Naive thymus-derived CD4-positive, alpha-beta T cell (primary cell): ENCODE data around the gene SYNGR4. TPM values are rescaled to one million over a fixed set of nuclear protein-coding genes. Genes with fewer than 3 reads are reported as not detected.

Experiments used
- ATAC-seq: fragments of 150-1000 bp; cut with Tn5 transposase; 2 replicates; pipeline ENCODE4 v1.10.0; 2021; ENCODE audit warnings: mild to moderate bottlenecking, moderate library complexity
- CTCF ChIA-PET: fragments of 350-600 bp; sonication (Branson Sonifier 250); formaldehyde crosslinking; loops from one replicate; lab custom pipeline; 2021; ENCODE audit warnings: antibody characterized with exemption; lab: Charles Lee
- POLR2A ChIA-PET: fragments of 350-600 bp; sonication (Branson Sonifier 250); formaldehyde crosslinking; loops from one replicate; lab custom pipeline; 2021; ENCODE audit warnings: antibody characterized with exemption, inconsistent platforms; lab: Charles Lee
- DNase-seq, 9 donors: peaks; one replicate each; pipeline versions ENCODE4 v3.0.0 to v3.0.0-alpha.2; 2020 to 2022; ENCODE audit warnings: mixed read lengths in 1 of 9
- H3K27ac ChIP-seq: one replicate; pipeline ENCODE4 v1.7.0; 2013; ENCODE audit warnings: mild to moderate bottlenecking, low read depth, low read length, moderate library complexity
- H3K27me3 ChIP-seq, 2 donors: one replicate each; pipeline ENCODE4 v1.7.0; 2013; ENCODE audit warnings: low read length in 2 of 2, mild to moderate bottlenecking in 2 of 2, moderate library complexity in 2 of 2; ENCODE audit not compliant: control insufficient read depth in 2 of 2, insufficient read depth in 2 of 2
- H3K36me3 ChIP-seq, 3 experiments: 1 replicate in 2 of 3; 2 replicates in 1 of 3; pipeline ENCODE4 v1.7.0; 2013; ENCODE audit warnings: low read length in 3 of 3, mild to moderate bottlenecking in 3 of 3, moderate library complexity in 1 of 3; ENCODE audit not compliant: insufficient read depth in 3 of 3, control insufficient read depth in 2 of 3
- H3K4me1 ChIP-seq, 2 donors: one replicate each; pipeline ENCODE4 v1.7.0; 2013; ENCODE audit warnings: low read length in 2 of 2, mild to moderate bottlenecking in 2 of 2, moderate library complexity in 1 of 2; ENCODE audit not compliant: control insufficient read depth in 2 of 2, insufficient read depth in 2 of 2
- H3K4me3 ChIP-seq: 2 replicates; pipeline ENCODE4 v1.7.0; 2013; ENCODE audit warnings: mild to moderate bottlenecking, low read length
- H3K9me3 ChIP-seq, 3 experiments: 1 replicate in 2 of 3; 2 replicates in 1 of 3; pipeline ENCODE4 v1.7.0; 2013; ENCODE audit warnings: low read length in 3 of 3; ENCODE audit not compliant: control insufficient read depth in 2 of 3
- H3K27ac Mint-ChIP-seq, 9 donors: one replicate each; pipeline ENCODE4 v1.8.0; 2020 to 2022; ENCODE audit warnings: mixed read lengths in 9 of 9, mild to moderate bottlenecking in 8 of 9, moderate library complexity in 5 of 9, inconsistent platforms in 2 of 9
- H3K27me3 Mint-ChIP-seq, 5 donors: one replicate each; pipeline ENCODE4 v1.8.0; 2021 to 2022; ENCODE audit warnings: mixed read lengths in 5 of 5, mild to moderate bottlenecking in 1 of 5
- H3K36me3 Mint-ChIP-seq, 5 donors: one replicate each; pipeline ENCODE4 v1.8.0; 2020 to 2022; ENCODE audit warnings: mixed read lengths in 5 of 5, mild to moderate bottlenecking in 3 of 5, inconsistent platforms in 1 of 5
- H3K4me1 Mint-ChIP-seq, 7 donors: one replicate each; pipeline ENCODE4 v1.8.0; 2020 to 2022; ENCODE audit warnings: mixed read lengths in 7 of 7, mild to moderate bottlenecking in 3 of 7, inconsistent platforms in 1 of 7
- H3K4me3 Mint-ChIP-seq, 10 donors: one replicate each; pipeline ENCODE4 v1.8.0; 2020 to 2022; ENCODE audit warnings: mild to moderate bottlenecking in 10 of 10, mixed read lengths in 10 of 10, moderate library complexity in 6 of 10, inconsistent platforms in 2 of 10
- H3K9me3 Mint-ChIP-seq, 11 donors: one replicate each; pipeline ENCODE4 v1.8.0; 2020 to 2022; ENCODE audit warnings: mixed read lengths in 11 of 11, mild to moderate bottlenecking in 4 of 11, inconsistent platforms in 1 of 11, moderate library complexity in 1 of 11
- intact Hi-C, 2 donors: fragments of 100-400 bp; cut with micrococcal nuclease; formaldehyde crosslinking; loops; one replicate each; pipeline ENCODE4 v1.15.1; 2023
- polyA plus RNA-seq, 2 donors: library from polyadenylated mRNA; unstranded; fragments of 300-500 nt; fragmentation: Illumina TruSeq; gene quantifications; one replicate each; pipeline ENCODE4 v1.2.3, GENCODE V29; 2021
- total RNA-seq, 6 experiments: library from RNA in 5 of 6; stranded (reverse) in 5 of 6; gene quantifications; 1 replicate in 5 of 6; 2 replicates in 1 of 6; pipeline ENCODE4 v1.2.3 and lab custom pipeline; 2021 to 2026

SYNGR4 gene
- total and polyA plus RNA-seq, 7 experiments from 2014 or later = not detected

- Histone ChIP-seq H3K9me3 (no peaks in the 10 kb centered on the region), H3K27me3 (no peaks in the 10 kb centered on the region), H3K4me1 (no peaks in the 10 kb centered on the region), H3K4me3 (no peak overlapping the region), H3K27ac (no peak overlapping the region), H3K36me3 (no peaks in the 10 kb centered on the region)
- Mint-ChIP-seq H3K9me3 (peaks cover 0 to 4% (median 0%) of the 10 kb centered on the region in 11 donors), H3K27ac (peak overlapping the region in 1 of 9 donors; percentile 5), H3K4me1 (peaks cover 5 to 22% (median 13%) of the 10 kb centered on the region in 7 donors), H3K36me3 (peaks cover 0 to 6% (median 0%) of the 10 kb centered on the region in 5 donors), H3K27me3 (peaks cover 5 to 12% (median 6%) of the 10 kb centered on the region in 5 donors), H3K4me3 (no peak overlapping the region)
- ATAC-seq = peak; percentile 69
- intact Hi-C loops = loop anchor here in 1 of 2 donors (5.0 kb wide), 1 partner anchor 64 kb away; the partner anchor contains the start of gene CYTH2
- ChIA-PET CTCF (interaction anchor here (0.6 to 1.0 kb wide), 2 partner anchors 12 to 16 kb away, joined by 6 to 8 read pairs; partner anchors contain the start of gene KDELR1), POLR2A (interaction anchor here (0.5 to 1.1 kb wide), 3 partner anchors 10 to 103 kb away, joined by 3 to 4 read pairs (median 3); no protein-coding TSS in a partner anchor)
- DNase-seq = peak in 5 of 9 donors; percentile 35 to 52 (median 47)
These were observed 39.4 kb downstream of the SYNGR4 start for GRCh38 chr19:48403606-48404005.

- ATAC-seq (no peak), DNase-seq (no peak)
- H3K4me3 ChIP-seq = no peak overlapping the region
- H3K4me1 Mint-ChIP-seq = peaks cover 4 to 14% (median 8%) of the 10 kb centered on the region in 7 donors
- no peaks in the 10 kb centered on the region for H3K27me3 ChIP-seq
- no peaks in the 10 kb centered on the region for H3K36me3 Mint-ChIP-seq
- H3K27me3 Mint-ChIP-seq = peaks cover 5 to 15% (median 6%) of the 10 kb centered on the region in 5 donors
- no peak overlapping the region for H3K4me3 Mint-ChIP-seq
- intact Hi-C loops = no loop called here
- ChIA-PET CTCF (interaction anchor here (2.7 kb wide), 1 partner anchor 14 kb away, joined by 11 read pairs; the partner anchor contains the start of gene KDELR1), POLR2A (no interaction called here)
- no peaks in the 10 kb centered on the region for H3K36me3 ChIP-seq
- H3K4me1 ChIP-seq = no peaks in the 10 kb centered on the region
- no peak overlapping the region for H3K27ac ChIP-seq
- peaks cover 0 to 4% (median 0%) of the 10 kb centered on the region in 11 donors for H3K9me3 Mint-ChIP-seq
- H3K27ac Mint-ChIP-seq = no peak overlapping the region
- no peaks in the 10 kb centered on the region for H3K9me3 ChIP-seq
These were observed 41.0 kb downstream of the SYNGR4 start for GRCh38 chr19:48405010-48405659.

GRCh38 chr19:48405850-48406249 lies 41.7 kb downstream of the SYNGR4 start:
- CTCF ChIA-PET = interaction anchor here (0.8 to 2.7 kb wide), 2 partner anchors 10 to 14 kb away, joined by 3 to 11 read pairs; partner anchors contain the start of gene KDELR1
- Histone ChIP-seq H3K36me3 (no peaks in the 10 kb centered on the region), H3K4me1 (no peaks in the 10 kb centered on the region), H3K27ac (no peak overlapping the region), H3K4me3 (no peak overlapping the region), H3K27me3 (no peaks in the 10 kb centered on the region), H3K9me3 (no peaks in the 10 kb centered on the region)
- ATAC-seq (no peak), DNase-seq (no peak)
- Mint-ChIP-seq H3K36me3 (no peaks in the 10 kb centered on the region), H3K27ac (no peak overlapping the region), H3K27me3 (peaks cover 5 to 19% (median 6%) of the 10 kb centered on the region in 5 donors), H3K4me1 (peaks cover 0 to 11% (median 8%) of the 10 kb centered on the region in 7 donors), H3K4me3 (no peak overlapping the region), H3K9me3 (peaks cover 0 to 4% (median 0%) of the 10 kb centered on the region in 11 donors)
- intact Hi-C loops = no loop called here
- POLR2A ChIA-PET = no interaction called here

GRCh38 chr19:48413879-48414587 lies 49.9 kb downstream of the SYNGR4 start:
- ChIA-PET POLR2A (interaction anchor here (0.6 to 1.8 kb wide), 5 partner anchors 11 to 224 kb away, joined by 3 to 6 read pairs (median 4); partner anchors contain the start of gene KDELR1), CTCF (interaction anchor here (0.6 kb wide), 1 partner anchor 211 kb away, joined by 3 read pairs; no protein-coding TSS in a partner anchor)
- peak overlapping the region in 1 of 9 donors; percentile 32 for H3K27ac Mint-ChIP-seq
- H3K4me1 Mint-ChIP-seq = peaks cover 8 to 35% (median 26%) of the 10 kb centered on the region in 7 donors
- no peaks in the 10 kb centered on the region for H3K36me3 Mint-ChIP-seq
- no peaks in the 10 kb centered on the region for H3K36me3 ChIP-seq
- no peak for ATAC-seq
- peaks cover 0 to 7% of the 10 kb centered on the region in 2 donors for H3K4me1 ChIP-seq
- H3K9me3 Mint-ChIP-seq = no peaks in the 10 kb centered on the region
- H3K27me3 Mint-ChIP-seq = peaks cover 0 to 38% (median 0%) of the 10 kb centered on the region in 5 donors
- peak overlapping the region in 7 of 10 donors; percentile 30 to 88 (median 84) for H3K4me3 Mint-ChIP-seq
- intact Hi-C loops = loop anchor here (2.0 kb wide), 3 partner anchors 15 to 79 kb away; partner anchors contain the start of gene CYTH2 (in 2 of the 2)
- DNase-seq = no peak
- no peak overlapping the region for H3K4me3 ChIP-seq
- no peaks in the 10 kb centered on the region for H3K9me3 ChIP-seq
- no peaks in the 10 kb centered on the region for H3K27me3 ChIP-seq
- no peak overlapping the region for H3K27ac ChIP-seq

GRCh38 chr19:48415395-48415794 lies 51.2 kb downstream of the SYNGR4 start:
- H3K27me3 Mint-ChIP-seq = peaks cover 0 to 38% (median 0%) of the 10 kb centered on the region in 5 donors
- DNase-seq (peak; percentile 37 to 80 (median 53)), ATAC-seq (peak; percentile 91)
- POLR2A ChIA-PET = interaction anchor here (0.8 to 1.8 kb wide), 3 partner anchors 11 to 40 kb away, joined by 3 to 6 read pairs (median 4); partner anchors contain the start of gene KDELR1
- CTCF ChIA-PET = no interaction called here
- Histone ChIP-seq H3K9me3 (no peaks in the 10 kb centered on the region), H3K27ac (no peak overlapping the region), H3K4me3 (peak overlapping the region; percentile 41), H3K36me3 (no peaks in the 10 kb centered on the region), H3K27me3 (no peaks in the 10 kb centered on the region), H3K4me1 (peaks cover 0 to 7% of the 10 kb centered on the region in 2 donors)
- peaks cover 12 to 38% (median 29%) of the 10 kb centered on the region in 7 donors for H3K4me1 Mint-ChIP-seq
- H3K9me3 Mint-ChIP-seq = no peaks in the 10 kb centered on the region
- peak overlapping the region in 1 of 9 donors; percentile 51 for H3K27ac Mint-ChIP-seq
- intact Hi-C loops = loop anchor here (1.0 to 2.0 kb wide), 7 partner anchors 17 to 77 kb away; partner anchors contain the start of genes CYTH2 (in 2 of the 2), GRWD1 (in 1 of the 2), KDELR1 (in 1 of the 2) and SYNGR4 (in 1 of the 2)
- no peaks in the 10 kb centered on the region for H3K36me3 Mint-ChIP-seq
- H3K4me3 Mint-ChIP-seq = peak overlapping the region in 9 of 10 donors; percentile 21 to 88 (median 84)

- H3K36me3 Mint-ChIP-seq = no peaks in the 10 kb centered on the region
- CTCF ChIA-PET = no interaction called here
- Histone ChIP-seq H3K9me3 (no peaks in the 10 kb centered on the region), H3K27ac (no peak overlapping the region), H3K27me3 (no peaks in the 10 kb centered on the region), H3K4me1 (peaks cover 0 to 7% of the 10 kb centered on the region in 2 donors), H3K4me3 (peak overlapping the region; percentile 16), H3K36me3 (no peaks in the 10 kb centered on the region)
- no peak for DNase-seq
- POLR2A ChIA-PET = no interaction called here
- ATAC-seq = no peak
- peak overlapping the region in 1 of 9 donors; percentile 51 for H3K27ac Mint-ChIP-seq
- intact Hi-C loops = loop anchor here (1.0 to 2.0 kb wide), 7 partner anchors 17 to 77 kb away; partner anchors contain the start of genes CYTH2 (in 2 of the 2), GRWD1 (in 1 of the 2), KDELR1 (in 1 of the 2) and SYNGR4 (in 1 of the 2)
- H3K4me1 Mint-ChIP-seq = peaks cover 12 to 38% (median 29%) of the 10 kb centered on the region in 7 donors
- peak overlapping the region in 9 of 10 donors; percentile 39 to 88 (median 84) for H3K4me3 Mint-ChIP-seq
- H3K9me3 Mint-ChIP-seq = no peaks in the 10 kb centered on the region
- peaks cover 0 to 35% (median 0%) of the 10 kb centered on the region in 5 donors for H3K27me3 Mint-ChIP-seq
These were observed 51.6 kb downstream of the SYNGR4 start for GRCh38 chr19:48415806-48416221.
